B cell (primary cell): Measurements from ENCODE around the gene LIMCH1. TPM values are rescaled to one million over a fixed set of nuclear protein-coding genes. Genes with fewer than 3 reads are reported as not detected.

Experiments
- ATAC-seq: fragments of 200-7000 bp; cut with Tn5 transposase; one replicate; pipeline ENCODE4 v1.10.0; 2021; ENCODE audit warnings: low read depth, mild to moderate bottlenecking, moderate number of reproducible peaks, moderate library complexity
- CTCF ChIA-PET: fragments of 350-600 bp; sonication (Branson Sonifier 250); formaldehyde crosslinking; loops from one replicate; lab custom pipeline; 2021; ENCODE audit warnings: antibody characterized with exemption, inconsistent platforms; lab: Charles Lee
- POLR2A ChIA-PET: fragments of 350-600 bp; sonication (Branson Sonifier 250); formaldehyde crosslinking; loops from one replicate; lab custom pipeline; 2021; ENCODE audit warnings: antibody characterized with exemption; lab: Charles Lee
- DNase-seq: peaks from one replicate; pipeline ENCODE4 v3.0.0; 2013
- H2AFZ ChIP-seq: 2 replicates; pipeline ENCODE4 v1.6.1; 2012; ENCODE audit warnings: mild to moderate bottlenecking, low read depth, low read length; ENCODE audit not compliant: insufficient read depth, poor library complexity, severe bottlenecking
- H3K27ac ChIP-seq, 2 donors: 1 replicate in 1 of 2; 2 replicates in 1 of 2; pipeline ENCODE4 v1.5.1; 2012 to 2013; ENCODE audit warnings: low read length in 2 of 2, mild to moderate bottlenecking in 2 of 2, moderate library complexity in 1 of 2
- H3K27me3 ChIP-seq, 4 experiments: fragments of 200-600 bp in 1 of 4; sonication (generic) in 1 of 4; replicated peaks in 1 of 4; 1 replicate in 2 of 4; 2 replicates in 2 of 4; pipeline versions ENCODE4 v1.6.1 to v1.7.0; 2013 to 2016; ENCODE audit warnings: low read length in 3 of 4, mild to moderate bottlenecking in 2 of 4, mixed read lengths in 1 of 4, moderate library complexity in 1 of 4; ENCODE audit not compliant: insufficient read depth in 4 of 4, control insufficient read depth in 3 of 4; ENCODE audit errors: control extremely low read depth in 1 of 4
- H3K36me3 ChIP-seq, 2 experiments: replicated peaks in 1 of 2; 1 replicate in 1 of 2; 2 replicates in 1 of 2; pipeline versions ENCODE4 v1.6.1 to v1.7.1; 2013; ENCODE audit warnings: low read length in 1 of 2; ENCODE audit not compliant: insufficient read depth in 2 of 2, control insufficient read depth in 1 of 2; ENCODE audit errors: control extremely low read depth in 1 of 2, extremely low read depth in 1 of 2
- H3K4me1 ChIP-seq, 2 donors: fragments of 200-600 bp in 1 of 2; sonication (generic) in 1 of 2; 1 replicate in 1 of 2; 2 replicates in 1 of 2; pipeline versions ENCODE4 v1.5.1 to v1.6.1; 2013 to 2017; ENCODE audit warnings: low read length in 2 of 2; ENCODE audit not compliant: control insufficient read depth in 2 of 2, insufficient read depth in 2 of 2
- H3K4me2 ChIP-seq: replicated peaks from 2 replicates; pipeline ENCODE3; 2012; ENCODE audit warnings: mild to moderate bottlenecking, low read depth, low read length; ENCODE audit not compliant: poor library complexity, severe bottlenecking
- H3K4me3 ChIP-seq, 5 experiments: fragments of 200-600 bp in 1 of 5; sonication (generic) in 1 of 5; 1 replicate in 3 of 5; 2 replicates in 2 of 5; pipeline versions ENCODE4 v1.5.1 to v1.7.0; 2011 to 2016; ENCODE audit warnings: low read length in 4 of 5, mild to moderate bottlenecking in 4 of 5, low read depth in 2 of 5, control low read depth in 1 of 5, moderate library complexity in 1 of 5; ENCODE audit not compliant: insufficient read depth in 1 of 5; ENCODE audit errors: control extremely low read depth in 1 of 5, extremely low read depth in 1 of 5
- H3K79me2 ChIP-seq: fragments of 200-600 bp; sonication (generic); one replicate; pipeline ENCODE4 v1.6.0; 2016; ENCODE audit warnings: low read length; ENCODE audit not compliant: control insufficient read depth, insufficient read depth
- H3K9ac ChIP-seq: fragments of 200-600 bp; sonication (generic); 2 replicates; pipeline ENCODE4 v1.6.1; 2017; ENCODE audit warnings: mild to moderate bottlenecking, low read length, moderate library complexity
- H3K9me3 ChIP-seq, 3 donors: one replicate each; pipeline versions ENCODE4 v1.6.1 to v1.7.1; 2013; ENCODE audit warnings: low read length in 2 of 3; ENCODE audit not compliant: control insufficient read depth in 2 of 3, insufficient read depth in 1 of 3; ENCODE audit errors: control extremely low read depth in 1 of 3
- H4K20me1 ChIP-seq: 2 replicates; pipeline ENCODE4 v1.6.0; 2012; ENCODE audit warnings: mild to moderate bottlenecking, low read length; ENCODE audit not compliant: insufficient read depth, control insufficient read depth, poor library complexity, severe bottlenecking
- H3K27ac Mint-ChIP-seq: one replicate; pipeline ENCODE4 v1.8.0; 2021; ENCODE audit warnings: mixed read lengths
- H3K27me3 Mint-ChIP-seq: one replicate; pipeline ENCODE4 v1.8.0; 2021; ENCODE audit warnings: mixed read lengths
- H3K4me1 Mint-ChIP-seq: one replicate; pipeline ENCODE4 v1.8.0; 2021; ENCODE audit warnings: mixed read lengths
- H3K4me3 Mint-ChIP-seq: one replicate; pipeline ENCODE4 v1.8.0; 2021; ENCODE audit warnings: mixed read lengths
- H3K9me3 Mint-ChIP-seq: one replicate; pipeline ENCODE4 v1.8.0; 2022; ENCODE audit warnings: mixed read lengths; ENCODE audit not compliant: insufficient read depth
- EZH2 ChIP-seq: IDR thresholded peaks from 2 replicates; pipeline ENCODE4 v1.6.1; 2012; ENCODE audit warnings: borderline replicate concordance, low read depth, mild to moderate bottlenecking, moderate library complexity, low read length; ENCODE audit not compliant: insufficient read depth, poor library complexity, severe bottlenecking
- WGBS: methylation state at CpG from one replicate; pipeline ENCODE4 v1.1.5; 2013; ENCODE audit warnings: missing lambda C conversion rate; ENCODE audit not compliant: insufficient coverage; 5-methylcytosine and 5-hydroxymethylcytosine counted together
- intact Hi-C: fragments of 100-400 bp; cut with micrococcal nuclease; formaldehyde crosslinking; loops from one replicate; pipeline ENCODE4 v1.10.0; 2022
- polyA plus RNA-seq: library from polyadenylated mRNA; depleted of rRNA; stranded (reverse); fragments of >200 nt; gene quantifications from 2 replicates; pipeline ENCODE4 v1.2.3, GENCODE V29; 2012
- total RNA-seq, 2 donors: library from RNA; stranded (reverse); fragments of 120-200 nt in 1 of 2; gene quantifications; 1 replicate in 1 of 2; 2 replicates in 1 of 2; pipeline versions ENCODE4 v1.2.3 to v1.2.4, GENCODE V29; 2013 to 2022
- TF ChIP-seq, protein P1 (sequence below): fragments of 200-600 bp; IDR thresholded peaks from one replicate; pipeline ENCODE4 v1.8.0; 2022; ENCODE audit warnings: antibody characterized with exemption, mild to moderate bottlenecking

The LIMCH1 gene
- total and polyA plus RNA-seq, 2 donors (not counting 1 experiment from before 2014, with no cell fraction given), result not detected

DNA sequence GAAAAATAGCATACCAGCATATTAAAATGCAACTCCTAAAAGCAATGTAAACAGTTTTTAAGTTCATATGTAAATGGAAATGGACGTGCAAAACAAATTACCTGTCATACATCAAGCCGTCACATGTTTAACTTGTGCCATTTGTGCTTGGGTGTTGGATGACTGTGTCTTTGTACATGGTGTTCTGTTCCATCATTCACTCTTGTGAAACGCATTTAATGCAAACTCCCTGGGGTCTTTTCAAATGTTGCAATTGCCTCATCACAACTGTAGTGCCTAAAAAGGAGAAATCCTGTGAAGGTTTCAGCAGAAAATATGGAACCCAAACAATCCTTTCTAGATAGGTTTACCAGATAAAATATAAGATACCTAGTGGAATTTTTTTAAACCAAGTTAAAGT lies 158.2 kb downstream of the LIMCH1 start:
- H3K4me3 Mint-ChIP-seq, result no peak overlapping the region
- intact Hi-C loops, result no loop called here
- H3K4me1 ChIP-seq, result no peaks in the 10 kb centered on the region
- no peaks in the 10 kb centered on the region for H3K27me3 ChIP-seq
- no peak overlapping the region for H3K4me3 ChIP-seq
- no CpG with 5 or more reads among the region's 3 CpGs for WGBS
- H3K36me3 ChIP-seq, result no peaks in the 10 kb centered on the region
- ChIA-PET CTCF (no interaction called here), POLR2A (no interaction called here)
- ATAC-seq (no peak), DNase-seq (no peak)
- no peaks in the 10 kb centered on the region for H3K9me3 ChIP-seq
- H3K4me2 ChIP-seq, result no peak overlapping the region
- peaks cover 10% of the 10 kb centered on the region for H3K27me3 Mint-ChIP-seq
- no peaks in the 10 kb centered on the region for H3K9me3 Mint-ChIP-seq
- no peak for TF ChIP-seq EZH2
- TF ChIP-seq, protein P1, sequence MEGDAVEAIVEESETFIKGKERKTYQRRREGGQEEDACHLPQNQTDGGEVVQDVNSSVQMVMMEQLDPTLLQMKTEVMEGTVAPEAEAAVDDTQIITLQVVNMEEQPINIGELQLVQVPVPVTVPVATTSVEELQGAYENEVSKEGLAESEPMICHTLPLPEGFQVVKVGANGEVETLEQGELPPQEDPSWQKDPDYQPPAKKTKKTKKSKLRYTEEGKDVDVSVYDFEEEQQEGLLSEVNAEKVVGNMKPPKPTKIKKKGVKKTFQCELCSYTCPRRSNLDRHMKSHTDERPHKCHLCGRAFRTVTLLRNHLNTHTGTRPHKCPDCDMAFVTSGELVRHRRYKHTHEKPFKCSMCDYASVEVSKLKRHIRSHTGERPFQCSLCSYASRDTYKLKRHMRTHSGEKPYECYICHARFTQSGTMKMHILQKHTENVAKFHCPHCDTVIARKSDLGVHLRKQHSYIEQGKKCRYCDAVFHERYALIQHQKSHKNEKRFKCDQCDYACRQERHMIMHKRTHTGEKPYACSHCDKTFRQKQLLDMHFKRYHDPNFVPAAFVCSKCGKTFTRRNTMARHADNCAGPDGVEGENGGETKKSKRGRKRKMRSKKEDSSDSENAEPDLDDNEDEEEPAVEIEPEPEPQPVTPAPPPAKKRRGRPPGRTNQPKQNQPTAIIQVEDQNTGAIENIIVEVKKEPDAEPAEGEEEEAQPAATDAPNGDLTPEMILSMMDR, result no peak
- no peaks in the 10 kb centered on the region for H3K79me2 ChIP-seq
- H3K27ac ChIP-seq, result no peak overlapping the region
- no peak overlapping the region for H3K9ac ChIP-seq
- H3K27ac Mint-ChIP-seq, result no peak overlapping the region
- H4K20me1 ChIP-seq, result no peaks in the 10 kb centered on the region
- no peak overlapping the region for H2AFZ ChIP-seq
- H3K4me1 Mint-ChIP-seq, result no peaks in the 10 kb centered on the region

DNA sequence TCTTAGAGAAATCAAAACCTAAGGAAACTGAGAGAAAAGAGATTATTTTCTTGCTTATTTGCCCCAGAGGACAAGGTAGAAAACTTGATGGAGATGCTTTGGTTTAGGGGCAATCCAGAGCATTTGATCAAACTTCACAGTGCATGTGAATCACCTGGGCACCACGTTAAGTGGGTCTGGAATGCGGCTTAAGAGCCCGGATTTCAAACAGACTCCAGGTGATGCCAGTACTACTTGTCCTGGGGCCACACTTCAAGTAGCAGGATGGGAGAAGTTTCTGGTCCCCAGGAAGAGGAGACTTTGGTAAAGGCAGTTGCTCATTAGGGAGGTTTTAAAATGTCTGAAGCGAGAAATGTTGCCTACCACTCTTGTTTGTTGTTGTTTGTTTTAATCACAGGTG lies 158.8 kb downstream of the LIMCH1 start:
- ChIA-PET POLR2A (no interaction called here), CTCF (no interaction called here)
- H3K27ac ChIP-seq, result no peak overlapping the region
- H3K4me3 ChIP-seq, result no peak overlapping the region
- Mint-ChIP-seq H3K4me1 (no peaks in the 10 kb centered on the region), H3K27me3 (peaks cover 13% of the 10 kb centered on the region), H3K27ac (no peak overlapping the region), H3K4me3 (no peak overlapping the region), H3K9me3 (no peaks in the 10 kb centered on the region)
- no peaks in the 10 kb centered on the region for H3K4me1 ChIP-seq
- no peaks in the 10 kb centered on the region for H3K27me3 ChIP-seq
- H3K9ac ChIP-seq, result no peak overlapping the region
- ATAC-seq, result no peak
- no peak overlapping the region for H3K4me2 ChIP-seq
- H3K9me3 ChIP-seq, result no peaks in the 10 kb centered on the region
- H3K36me3 ChIP-seq, result no peaks in the 10 kb centered on the region
- DNase-seq, result no peak
- intact Hi-C loops, result no loop called here
- no peaks in the 10 kb centered on the region for H3K79me2 ChIP-seq
- H2AFZ ChIP-seq, result no peak overlapping the region
- 91% methylated on average over 4 of the region's 4 CpGs for WGBS
- TF ChIP-seq, protein P1, result no peak
- no peak for TF ChIP-seq EZH2
- H4K20me1 ChIP-seq, result no peaks in the 10 kb centered on the region
